ENCODE measurements around the gene GTF2A1. TPM values are rescaled to one million over a fixed set of nuclear protein-coding genes. Genes with fewer than 3 reads are reported as not detected.

GTF2A1 gene
- total RNA-seq, 2 experiments from 2014 or later, result 34.2 to 36.0 TPM

- Mint-ChIP-seq H3K4me1 (peaks cover 12% of the 10 kb centered on the region), H3K9me3 (no peaks in the 10 kb centered on the region), H3K4me3 (no peak overlapping the region), H3K27me3 (no peaks in the 10 kb centered on the region), H3K27ac (no peak overlapping the region), H3K36me3 (ENCODE audit: low read depth) (no peaks in the 10 kb centered on the region)
- CTCF ChIA-PET, result interaction anchor here (1.1 to 1.4 kb wide), 3 partner anchors 18 to 22 kb away, joined by 3 read pairs; no protein-coding TSS in a partner anchor
- no peak for DNase-seq
- POLR2A ChIA-PET, result interaction anchor here (0.7 kb wide), 1 partner anchor 76 kb away, joined by 3 read pairs; no protein-coding TSS in a partner anchor
Measured at GRCh38 chr14:81144824-81145603, 75.7 kb downstream of the GTF2A1 start.

GRCh38 chr14:81143793-81144192 is 77.0 kb downstream of the GTF2A1 start:
- POLR2A ChIA-PET, result no interaction called here
- CTCF ChIA-PET, result no interaction called here
- H3K4me3 Mint-ChIP-seq, result no peak overlapping the region
- peaks cover 12% of the 10 kb centered on the region for H3K4me1 Mint-ChIP-seq
- no peaks in the 10 kb centered on the region for H3K27me3 Mint-ChIP-seq
- no peak for DNase-seq
- no peaks in the 10 kb centered on the region for H3K9me3 Mint-ChIP-seq
- no peak overlapping the region for H3K27ac Mint-ChIP-seq
- no peaks in the 10 kb centered on the region for H3K36me3 Mint-ChIP-seq (ENCODE audit: low read depth)

- Mint-ChIP-seq H3K4me1 (peaks cover under 1% of the 10 kb centered on the region), H3K4me3 (no peak overlapping the region), H3K9me3 (no peaks in the 10 kb centered on the region), H3K27ac (no peak overlapping the region), H3K27me3 (no peaks in the 10 kb centered on the region), H3K36me3 (ENCODE audit: low read depth) (no peaks in the 10 kb centered on the region)
- DNase-seq, result no peak
- ChIA-PET CTCF (no interaction called here), POLR2A (no interaction called here)
Measured at GRCh38 chr14:81141426-81141825, 79.3 kb downstream of the GTF2A1 start.

DNA sequence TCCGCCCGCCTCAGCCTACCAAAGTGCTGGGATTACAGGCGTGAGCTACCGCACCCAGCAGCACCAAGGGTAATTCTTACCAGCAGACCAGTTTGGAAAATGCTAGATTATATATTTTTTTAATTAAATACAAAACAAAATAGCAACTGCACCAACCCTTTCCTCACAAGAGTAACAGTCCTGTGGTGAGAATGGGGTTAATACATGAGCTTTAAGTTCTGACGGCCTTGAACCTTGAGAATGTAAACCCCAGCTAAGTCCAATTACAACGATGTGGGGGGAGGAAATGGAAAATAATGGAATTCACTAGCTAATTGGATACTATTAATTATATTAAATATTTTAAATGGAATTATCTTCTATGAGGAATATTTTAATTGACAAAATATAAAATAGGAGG is 82.3 kb downstream of the GTF2A1 start:
- Mint-ChIP-seq H3K9me3 (no peaks in the 10 kb centered on the region), H3K36me3 (ENCODE audit: low read depth) (no peaks in the 10 kb centered on the region), H3K27me3 (no peaks in the 10 kb centered on the region), H3K27ac (no peak overlapping the region), H3K4me1 (no peaks in the 10 kb centered on the region), H3K4me3 (no peak overlapping the region)
- POLR2A ChIA-PET, result no interaction called here
- CTCF ChIA-PET, result no interaction called here
- no peak for DNase-seq

- CTCF ChIA-PET, result no interaction called here
- Mint-ChIP-seq H3K36me3 (ENCODE audit: low read depth) (no peaks in the 10 kb centered on the region), H3K4me3 (no peak overlapping the region), H3K4me1 (no peaks in the 10 kb centered on the region), H3K27ac (no peak overlapping the region), H3K27me3 (no peaks in the 10 kb centered on the region), H3K9me3 (no peaks in the 10 kb centered on the region)
- DNase-seq, result no peak
- POLR2A ChIA-PET, result no interaction called here
Measured at GRCh38 chr14:81137316-81137715, 83.4 kb downstream of the GTF2A1 start.

GRCh38 chr14:81133400-81133799 is 87.4 kb downstream of the GTF2A1 start:
- no peak for DNase-seq
- ChIA-PET POLR2A (no interaction called here), CTCF (no interaction called here)
- no peaks in the 10 kb centered on the region for H3K4me1 Mint-ChIP-seq
- no peak overlapping the region for H3K27ac Mint-ChIP-seq
- no peaks in the 10 kb centered on the region for H3K27me3 Mint-ChIP-seq
- H3K36me3 Mint-ChIP-seq (ENCODE audit: low read depth), result no peaks in the 10 kb centered on the region
- H3K4me3 Mint-ChIP-seq, result no peak overlapping the region
- no peaks in the 10 kb centered on the region for H3K9me3 Mint-ChIP-seq

DNA sequence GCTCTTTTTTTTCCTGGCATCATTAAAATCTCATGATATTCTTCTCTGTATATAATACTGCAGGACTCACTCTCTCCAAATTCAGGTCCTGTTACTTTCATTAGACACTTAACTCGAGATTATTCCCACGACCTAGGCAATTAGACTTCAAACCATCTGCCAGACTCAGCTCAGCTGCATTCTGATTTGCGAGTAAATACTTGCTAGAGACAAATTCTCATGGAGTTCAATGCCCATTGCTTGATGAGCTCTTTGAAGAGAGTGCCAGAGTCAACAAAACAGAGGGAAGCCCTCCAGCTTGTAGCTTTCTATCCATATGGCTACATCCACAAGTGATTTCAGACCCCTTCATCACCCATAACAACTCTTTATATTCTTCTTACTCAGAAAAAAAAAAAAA is 88.3 kb downstream of the GTF2A1 start:
- Mint-ChIP-seq H3K36me3 (ENCODE audit: low read depth) (no peaks in the 10 kb centered on the region), H3K4me1 (no peaks in the 10 kb centered on the region), H3K27me3 (no peaks in the 10 kb centered on the region), H3K27ac (no peak overlapping the region), H3K4me3 (no peak overlapping the region), H3K9me3 (no peaks in the 10 kb centered on the region)
- CTCF ChIA-PET, result no interaction called here
- POLR2A ChIA-PET, result no interaction called here
- no peak for DNase-seq

DNA sequence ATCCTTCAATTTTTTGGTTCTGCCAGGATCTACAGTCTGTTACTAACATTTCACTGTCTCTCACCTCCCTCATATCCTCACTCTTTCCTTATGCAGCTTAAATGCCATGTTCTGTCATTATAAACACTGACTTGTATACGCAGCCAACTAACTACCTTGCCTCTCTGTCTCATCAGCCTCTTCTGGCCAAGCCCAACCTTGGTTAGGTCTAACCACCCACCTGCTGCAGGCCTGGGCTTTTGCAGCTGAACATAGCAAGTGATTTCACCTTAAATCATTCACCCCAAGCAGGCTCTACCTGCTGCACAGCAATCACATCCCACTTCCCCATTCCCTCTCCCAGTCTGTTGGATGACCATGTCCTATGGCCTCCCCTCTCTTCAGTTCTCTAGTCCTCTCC is 91.5 kb downstream of the GTF2A1 start:
- CTCF ChIA-PET, result no interaction called here
- DNase-seq, result no peak
- POLR2A ChIA-PET, result no interaction called here
- Mint-ChIP-seq H3K4me1 (no peaks in the 10 kb centered on the region), H3K27me3 (no peaks in the 10 kb centered on the region), H3K27ac (no peak overlapping the region), H3K36me3 (ENCODE audit: low read depth) (no peaks in the 10 kb centered on the region), H3K9me3 (no peaks in the 10 kb centered on the region), H3K4me3 (no peak overlapping the region)

- H3K4me3 Mint-ChIP-seq, result no peak overlapping the region
- POLR2A ChIA-PET, result no interaction called here
- no peak overlapping the region for H3K27ac Mint-ChIP-seq
Measured at GRCh38 chr14:81127785-81128184, 93.0 kb downstream of the GTF2A1 start.

DNA sequence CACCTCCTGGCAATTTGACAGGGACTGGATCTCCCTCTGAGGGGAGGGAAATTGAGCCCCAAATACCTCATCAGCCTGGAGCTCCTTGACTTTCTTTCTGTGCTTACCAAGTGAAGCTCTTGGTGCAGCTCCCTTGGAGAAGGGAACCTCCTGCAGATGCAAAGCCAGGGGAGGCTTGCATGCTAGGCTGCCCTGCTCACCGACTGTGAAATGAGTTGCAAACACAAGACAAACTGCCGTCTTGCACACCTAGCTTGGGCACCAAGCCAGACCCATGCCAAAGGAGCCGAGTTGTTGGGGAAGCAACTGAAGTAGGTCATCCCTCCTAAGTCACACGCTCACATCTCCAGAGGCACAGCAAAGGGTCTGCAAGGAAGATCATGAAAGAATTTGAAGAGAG is 95.2 kb downstream of the GTF2A1 start:
- Mint-ChIP-seq H3K36me3 (ENCODE audit: low read depth) (no peaks in the 10 kb centered on the region), H3K4me3 (no peak overlapping the region), H3K27me3 (no peaks in the 10 kb centered on the region), H3K27ac (no peak overlapping the region), H3K9me3 (no peaks in the 10 kb centered on the region), H3K4me1 (peaks cover 7% of the 10 kb centered on the region)
- POLR2A ChIA-PET, result interaction anchor here (1.0 kb wide), 1 partner anchor 94 kb away, joined by 3 read pairs; no protein-coding TSS in a partner anchor
- CTCF ChIA-PET, result no interaction called here
- DNase-seq, result no peak

More at GRCh38 chr14:81127785-81128184, 93.0 kb downstream of the GTF2A1 start:
- CTCF ChIA-PET, result no interaction called here
- DNase-seq, result no peak
- no peaks in the 10 kb centered on the region for H3K9me3 Mint-ChIP-seq
- H3K36me3 Mint-ChIP-seq (ENCODE audit: low read depth), result no peaks in the 10 kb centered on the region
- H3K27me3 Mint-ChIP-seq, result no peaks in the 10 kb centered on the region
- H3K4me1 Mint-ChIP-seq, result no peaks in the 10 kb centered on the region

Other genes starting within 250 kb of the GTF2A1 start
- gene STON2, start 179.4 kb upstream of the GTF2A1 start, total RNA-seq, result 1 to 10 TPM; 3.0 to 4.3 TPM